Gastrocnemius medialis (tissue), 4 donors: ENCODE results near the gene LILRB1. TPM values are rescaled to one million over a fixed set of nuclear protein-coding genes. Genes with fewer than 3 reads are reported as not detected.

ENCODE experiments used
- ATAC-seq, 2 donors: fragments of 150-250 bp; one replicate each; pipeline ENCODE4 v1.9.1; 2016
- DNase-seq, 2 donors: peaks; one replicate each; pipeline ENCODE4 v3.0.0-alpha.2; 2019
- H3K27ac ChIP-seq, 4 donors: fragments of 200-600 bp; sonication (generic); 1 replicate in 1 of 4; 2 replicates in 3 of 4; pipeline ENCODE4 v1.5.1; 2016 to 2018; ENCODE audit warnings: mild to moderate bottlenecking in 2 of 4, moderate library complexity in 1 of 4
- H3K27me3 ChIP-seq, 3 donors: fragments of 200-600 bp; sonication (generic) in 2 of 3; 1 replicate in 1 of 3; 2 replicates in 2 of 3; pipeline versions ENCODE4 v1.5.1 to v1.6.0; 2016 to 2019; ENCODE audit warnings: mild to moderate bottlenecking in 1 of 3, moderate library complexity in 1 of 3
- H3K36me3 ChIP-seq, 2 donors: fragments of 200-600 bp; sonication (generic) in 1 of 2; one replicate each; pipeline ENCODE4 v1.5.1; 2017 to 2018
- H3K4me1 ChIP-seq, 2 donors: fragments of 200-600 bp; sonication (generic) in 1 of 2; one replicate each; pipeline ENCODE4 v1.5.1; 2016 to 2017; ENCODE audit warnings: mild to moderate bottlenecking in 2 of 2
- H3K4me3 ChIP-seq, 4 donors: fragments of 200-600 bp; sonication (generic) in 3 of 4; 1 replicate in 1 of 4; 2 replicates in 3 of 4; pipeline ENCODE4 v1.5.1; 2016 to 2019; ENCODE audit warnings: mild to moderate bottlenecking in 2 of 4
- H3K9me3 ChIP-seq, 3 donors: fragments of 200-600 bp; sonication (generic) in 2 of 3; 1 replicate in 1 of 3; 2 replicates in 2 of 3; pipeline ENCODE4 v1.5.1; 2016 to 2019
- CTCF ChIP-seq, 5 experiments: fragments of 450-650 bp in 3 of 5; fragments of 200-600 bp in 2 of 5; sonication (generic) in 2 of 5; IDR thresholded peaks in 4 of 5; conservative IDR thresholded peaks in 1 of 5; 1 replicate in 4 of 5; 2 replicates in 1 of 5; pipeline ENCODE4 v1.5.1; 2016 to 2019; ENCODE audit warnings: antibody characterized with exemption in 5 of 5, mild to moderate bottlenecking in 3 of 5, moderate library complexity in 3 of 5
- POLR2A ChIP-seq, 2 donors: fragments of 450-650 bp; IDR thresholded peaks; one replicate each; pipeline ENCODE4 v1.6.1; 2017; ENCODE audit warnings: antibody characterized with exemption in 2 of 2, mild to moderate bottlenecking in 2 of 2, moderate library complexity in 2 of 2
- in situ Hi-C, 4 donors: fragments of 200-750 bp; cut with MboI; loops; one replicate each; pipeline versions ENCODE4 v1.15.0 to v1.8.0; 2017; ENCODE audit warnings: low sequenced_read_pairs in 4 of 4
- intact Hi-C: fragments of 100-400 bp; cut with DNase I; formaldehyde crosslinking; loops from one replicate; pipeline ENCODE4 v1.15.1; 2023; ENCODE audit warnings: low total_unique reads
- total RNA-seq, 4 donors: library from RNA; depleted of rRNA; stranded (reverse); fragments of >200 nt; gene quantifications; one replicate each; pipeline versions ENCODE4 v1.1.0 to v1.2.3, GENCODE V29; 2016

The LILRB1 gene
- total RNA-seq, 4 donors from 2014 or later: 0.39 to 0.69 TPM; not detected in 2

GRCh38 chr19:54608205-54608604 lies 22.1 kb upstream of the LILRB1 start:
- peaks cover 0 to 6% (median 0%) of the 10 kb centered on the region in 3 donors for H3K9me3 ChIP-seq
- H3K27ac ChIP-seq: no peak overlapping the region
- in situ Hi-C loops: no loop called here
- ATAC-seq: no peak
- no peaks in the 10 kb centered on the region for H3K27me3 ChIP-seq
- no peak for DNase-seq
- intact Hi-C loops: no loop called here
- no peak for TF ChIP-seq CTCF (IDR thresholded peaks at IDR 0.05 in 4 of 5, conservative IDR thresholded peaks at IDR 0.05 in 1 of 5)
- no peak for TF ChIP-seq POLR2A (IDR thresholded peaks at IDR 0.05)
- no peaks in the 10 kb centered on the region for H3K36me3 ChIP-seq
- no peak overlapping the region for H3K4me3 ChIP-seq
- H3K4me1 ChIP-seq: no peaks in the 10 kb centered on the region

DNA sequence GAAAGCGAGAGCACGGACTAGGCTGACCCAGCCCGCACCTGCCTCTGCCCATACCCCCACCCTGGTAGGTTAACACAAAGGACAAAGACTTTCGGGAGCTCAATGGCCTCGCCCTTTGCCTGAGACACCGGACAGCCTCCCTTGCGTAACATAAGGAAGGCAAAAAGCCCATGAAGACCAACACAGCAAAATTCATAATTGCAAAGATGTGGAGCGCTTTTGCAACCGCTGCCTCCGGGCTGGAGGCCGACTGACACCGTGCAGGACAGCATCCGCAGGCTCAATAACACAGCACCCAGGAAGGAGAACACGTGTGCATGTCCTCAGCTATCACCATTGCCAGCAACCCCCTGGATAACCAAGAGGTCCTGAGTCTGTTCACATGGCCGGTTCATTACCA lies 21.5 kb upstream of the LILRB1 start:
- in situ Hi-C loops (no loop called here), intact Hi-C loops (no loop called here)
- peaks cover 0 to 6% (median 0%) of the 10 kb centered on the region in 3 donors for H3K9me3 ChIP-seq
- DNase-seq: no peak
- H3K36me3 ChIP-seq: no peaks in the 10 kb centered on the region
- ATAC-seq: no peak
- no peak overlapping the region for H3K27ac ChIP-seq
- H3K4me1 ChIP-seq: no peaks in the 10 kb centered on the region
- no peak overlapping the region for H3K4me3 ChIP-seq
- H3K27me3 ChIP-seq: no peaks in the 10 kb centered on the region
- TF ChIP-seq POLR2A (IDR thresholded peaks at IDR 0.05) (no peak), CTCF (IDR thresholded peaks at IDR 0.05 in 4 of 5, conservative IDR thresholded peaks at IDR 0.05 in 1 of 5) (no peak)

DNA sequence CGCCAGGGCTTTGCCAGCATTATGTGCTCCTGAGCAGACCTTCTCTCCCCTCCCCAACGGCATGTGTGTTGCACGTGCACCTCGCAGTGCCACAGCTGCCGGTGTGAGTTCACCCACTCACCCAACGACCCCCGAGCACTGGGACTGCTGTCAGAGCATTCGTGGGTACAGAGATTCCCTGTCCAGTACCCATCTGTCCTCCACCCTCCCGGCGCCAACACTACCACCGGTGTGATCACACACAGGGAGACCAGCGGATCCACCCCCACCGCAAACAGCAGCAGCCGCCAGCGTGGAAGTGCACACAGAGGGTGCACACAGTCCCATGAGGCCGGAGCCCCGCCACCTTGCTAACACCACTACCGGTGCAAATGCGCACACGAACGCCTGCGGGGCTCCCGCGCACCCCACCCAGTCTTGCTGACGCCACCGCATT lies 20.9 kb upstream of the LILRB1 start:
- H3K36me3 ChIP-seq: no peaks in the 10 kb centered on the region
- ATAC-seq (no peak), DNase-seq (no peak)
- intact Hi-C loops (no loop called here), in situ Hi-C loops (no loop called here)
- no peak overlapping the region for H3K27ac ChIP-seq
- no peak for TF ChIP-seq CTCF (IDR thresholded peaks at IDR 0.05 in 4 of 5, conservative IDR thresholded peaks at IDR 0.05 in 1 of 5)
- TF ChIP-seq POLR2A (IDR thresholded peaks at IDR 0.05): no peak
- H3K9me3 ChIP-seq: peaks cover 0 to 6% (median 0%) of the 10 kb centered on the region in 3 donors
- no peak overlapping the region for H3K4me3 ChIP-seq
- H3K27me3 ChIP-seq: no peaks in the 10 kb centered on the region
- H3K4me1 ChIP-seq: no peaks in the 10 kb centered on the region

DNA sequence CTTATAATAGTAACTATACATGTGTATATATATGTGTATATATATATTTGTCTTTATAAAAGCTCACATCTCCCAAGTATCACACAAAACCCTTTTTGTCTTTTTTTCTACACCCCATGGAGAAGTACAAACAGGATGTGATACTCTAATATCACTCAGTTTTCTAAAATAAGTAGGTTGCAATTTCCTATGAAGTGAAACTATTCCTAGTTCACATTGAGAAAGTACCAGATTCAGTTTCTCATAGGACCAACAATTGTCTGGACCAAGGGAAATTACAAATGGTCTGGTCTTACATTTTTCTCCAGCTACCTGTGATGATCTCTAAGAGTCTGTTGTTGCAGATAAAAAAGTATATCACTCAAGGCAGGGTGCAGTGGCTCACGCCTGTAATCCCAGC lies 17.9 kb upstream of the LILRB1 start:
- Histone ChIP-seq H3K27me3 (no peaks in the 10 kb centered on the region), H3K9me3 (peaks cover 0 to 6% (median 0%) of the 10 kb centered on the region in 3 donors), H3K36me3 (no peaks in the 10 kb centered on the region), H3K27ac (no peak overlapping the region), H3K4me1 (no peaks in the 10 kb centered on the region), H3K4me3 (no peak overlapping the region)
- in situ Hi-C loops: no loop called here
- intact Hi-C loops: no loop called here
- ATAC-seq (no peak), DNase-seq (no peak)
- TF ChIP-seq CTCF (IDR thresholded peaks at IDR 0.05 in 4 of 5, conservative IDR thresholded peaks at IDR 0.05 in 1 of 5) (no peak), POLR2A (IDR thresholded peaks at IDR 0.05) (no peak)

DNA sequence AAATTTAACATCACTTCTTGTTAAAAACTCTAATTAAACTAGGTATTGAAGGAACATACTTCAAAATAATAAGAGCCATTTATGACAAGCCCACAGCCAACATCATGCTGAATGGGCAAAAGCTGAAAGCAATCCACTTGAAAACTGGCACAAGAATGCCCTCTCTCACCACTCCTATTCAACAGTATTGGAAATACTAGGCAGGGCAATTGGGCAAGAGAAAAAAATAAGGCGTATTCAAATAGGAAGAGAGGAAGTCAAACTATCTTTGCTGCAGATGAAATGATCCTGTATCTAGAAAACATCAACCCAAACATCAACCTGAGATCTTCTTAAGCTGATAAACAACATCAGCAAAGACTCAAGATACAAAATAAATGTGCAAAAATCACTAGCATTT lies 15.6 kb upstream of the LILRB1 start:
- DNase-seq (no peak), ATAC-seq (no peak)
- Histone ChIP-seq H3K27ac (no peak overlapping the region), H3K4me3 (no peak overlapping the region), H3K4me1 (no peaks in the 10 kb centered on the region), H3K36me3 (no peaks in the 10 kb centered on the region), H3K9me3 (peaks cover 0 to 6% (median 0%) of the 10 kb centered on the region in 3 donors), H3K27me3 (no peaks in the 10 kb centered on the region)
- TF ChIP-seq CTCF (IDR thresholded peaks at IDR 0.05 in 4 of 5, conservative IDR thresholded peaks at IDR 0.05 in 1 of 5) (no peak), POLR2A (IDR thresholded peaks at IDR 0.05) (no peak)
- in situ Hi-C loops: no loop called here
- intact Hi-C loops: no loop called here
